GM23248 (cell line): Measurements from ENCODE around the gene SH3GL1. TPM values are rescaled to one million over a fixed set of nuclear protein-coding genes. Genes with fewer than 3 reads are reported as not detected.

Source experiments
- DNase-seq: peaks from one replicate; pipeline ENCODE4 v3.0.0-alpha.2; 2015
- H2AFZ ChIP-seq: fragments of 200-600 bp; sonication (generic); 2 replicates; pipeline ENCODE4 v1.6.1; 2016; ENCODE audit warnings: antibody characterized with exemption
- H3F3A ChIP-seq: fragments of 200-600 bp; sonication (generic); 2 replicates; pipeline ENCODE4 v1.6.1; 2016; ENCODE audit warnings: mild to moderate bottlenecking, antibody characterized with exemption, mixed run types; ENCODE audit not compliant: insufficient read depth
- H3K27ac ChIP-seq: fragments of 200-600 bp; sonication (generic); 2 replicates; pipeline ENCODE4 v1.5.1; 2016; ENCODE audit warnings: mild to moderate bottlenecking
- H3K27me3 ChIP-seq: fragments of 200-600 bp; sonication (generic); replicated peaks from 2 replicates; pipeline ENCODE4 v1.6.1; 2016; ENCODE audit warnings: mild to moderate bottlenecking; ENCODE audit not compliant: insufficient read depth
- H3K36me3 ChIP-seq: fragments of 200-600 bp; sonication (generic); 2 replicates; pipeline ENCODE4 v1.6.1; 2016; ENCODE audit warnings: low read depth, mild to moderate bottlenecking
- H3K4me1 ChIP-seq: fragments of 200-600 bp; sonication (generic); 2 replicates; pipeline ENCODE4 v1.6.1; 2016; ENCODE audit warnings: mild to moderate bottlenecking; ENCODE audit not compliant: insufficient read depth
- H3K4me2 ChIP-seq: fragments of 200-600 bp; sonication (generic); one replicate; pipeline ENCODE4 v1.6.1; 2016; ENCODE audit warnings: mild to moderate bottlenecking; ENCODE audit not compliant: unreplicated experiment
- H3K4me3 ChIP-seq: fragments of 200-600 bp; sonication (generic); 2 replicates; pipeline ENCODE4 v1.5.1; 2016; ENCODE audit warnings: mild to moderate bottlenecking
- H3K79me2 ChIP-seq: fragments of 200-600 bp; sonication (generic); 2 replicates; pipeline ENCODE4 v1.6.1; 2016; ENCODE audit warnings: mild to moderate bottlenecking; ENCODE audit not compliant: insufficient read depth
- H3K9ac ChIP-seq: fragments of 200-600 bp; sonication (generic); 2 replicates; pipeline ENCODE4 v1.6.1; 2016; ENCODE audit warnings: mild to moderate bottlenecking
- H3K9me2 ChIP-seq: fragments of 200-600 bp; sonication (generic); 2 replicates; pipeline ENCODE4 v1.6.1; 2016; ENCODE audit warnings: mixed run types, mild to moderate bottlenecking, moderate library complexity; ENCODE audit not compliant: insufficient read depth
- H3K9me3 ChIP-seq: fragments of 200-600 bp; sonication (generic); one replicate; pipeline ENCODE4 v1.6.1; 2017; ENCODE audit warnings: low read depth
- H4K20me1 ChIP-seq: fragments of 200-600 bp; sonication (generic); 2 replicates; pipeline ENCODE4 v1.6.0; 2016; ENCODE audit not compliant: insufficient read depth
- EZH2 ChIP-seq: fragments of 200-600 bp; sonication (generic); IDR thresholded peaks from 2 replicates; pipeline ENCODE4 v1.6.1; 2018; ENCODE audit warnings: antibody characterized with exemption, mild to moderate bottlenecking; ENCODE audit not compliant: insufficient read depth, poor library complexity, severe bottlenecking
- EZH2phosphoT487 ChIP-seq: fragments of 200-600 bp; sonication (generic); IDR thresholded peaks from 2 replicates; pipeline ENCODE4 v1.6.1; 2018; ENCODE audit warnings: antibody characterized with exemption, moderate library complexity, mild to moderate bottlenecking, low read depth; ENCODE audit not compliant: insufficient read depth
- WGBS, 2 experiments: methylation state at CpG; one replicate each; pipeline ENCODE4 v1.1.6; 2015 to 2017; ENCODE audit warnings: low lambda C conversion rate in 2 of 2, low coverage in 1 of 2; ENCODE audit errors: missing lambda C conversion rate in 2 of 2; 5-methylcytosine and 5-hydroxymethylcytosine counted together
- in situ Hi-C: fragments of 300-500 bp; cut with MboI; formaldehyde crosslinking; loops from 2 replicates; pipeline ENCODE4 v1.15.0; 2020
- polyA plus RNA-seq: library from polyadenylated mRNA; unstranded; fragments of >200 nt; fragmentation: Nextera tagmentation; extraction: Ambion mirVana; gene quantifications from 2 replicates; pipeline ENCODE4 v1.2.1, GENCODE V29; 2016
- total RNA-seq: library from RNA; depleted of rRNA; stranded (reverse); fragments of >200 nt; shearing (Covaris generic); gene quantifications from 2 replicates; pipeline ENCODE4 v1.2.3, GENCODE V29; 2014

Gene SH3GL1
- total and polyA plus RNA-seq, 2 experiments from 2014 or later, result 141 to 151 TPM

DNA sequence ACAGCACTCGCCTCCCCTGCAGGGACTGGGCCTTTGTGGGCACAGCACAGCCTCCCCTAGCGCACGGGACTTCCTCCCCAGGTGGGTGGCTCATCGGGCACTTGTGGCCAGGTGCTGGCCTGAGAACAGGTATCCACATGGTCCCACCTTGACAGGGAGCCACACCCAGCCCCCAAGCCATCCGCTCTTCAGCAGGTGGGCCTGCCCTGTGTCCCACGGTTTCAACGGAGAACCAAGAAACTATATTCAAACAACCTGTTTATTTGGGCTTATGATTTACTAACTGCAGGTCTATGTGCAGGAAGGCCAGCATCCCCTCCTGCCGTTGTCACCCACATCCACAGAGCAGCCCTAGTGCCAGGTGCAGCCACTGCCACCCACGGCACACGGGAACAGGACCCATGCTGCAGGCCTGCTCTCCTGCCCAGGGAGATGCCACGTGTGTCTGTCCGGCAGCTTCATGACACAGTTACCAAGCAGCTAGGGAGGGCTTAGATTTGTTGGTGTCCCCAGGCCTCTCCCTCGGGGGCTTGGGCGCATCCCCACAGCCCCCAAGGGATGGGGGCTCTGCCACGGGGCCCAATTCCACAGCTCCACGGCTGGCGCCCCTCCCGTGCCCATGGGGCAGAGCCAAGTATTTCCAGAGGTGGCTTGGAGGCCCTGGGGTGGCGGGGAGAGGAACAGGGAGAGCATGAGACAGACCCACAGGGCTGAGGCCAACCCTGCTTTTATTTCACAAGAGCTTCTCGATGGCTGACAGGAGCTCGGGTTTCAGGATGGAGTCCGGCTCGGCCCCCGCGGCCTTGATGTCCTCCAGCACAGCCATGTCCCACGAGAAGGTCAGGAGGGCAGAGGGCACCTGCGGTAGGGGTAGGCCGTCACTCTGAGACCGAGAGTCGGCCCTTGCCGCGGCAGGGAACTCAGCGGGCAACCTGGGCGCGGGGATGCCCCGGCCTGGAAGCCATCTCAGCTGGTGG is 44.7 kb upstream of the SH3GL1 start:
- WGBS, 2 experiments, result 78% methylated on average over 34 to 36 of the region's 36 CpGs

DNA sequence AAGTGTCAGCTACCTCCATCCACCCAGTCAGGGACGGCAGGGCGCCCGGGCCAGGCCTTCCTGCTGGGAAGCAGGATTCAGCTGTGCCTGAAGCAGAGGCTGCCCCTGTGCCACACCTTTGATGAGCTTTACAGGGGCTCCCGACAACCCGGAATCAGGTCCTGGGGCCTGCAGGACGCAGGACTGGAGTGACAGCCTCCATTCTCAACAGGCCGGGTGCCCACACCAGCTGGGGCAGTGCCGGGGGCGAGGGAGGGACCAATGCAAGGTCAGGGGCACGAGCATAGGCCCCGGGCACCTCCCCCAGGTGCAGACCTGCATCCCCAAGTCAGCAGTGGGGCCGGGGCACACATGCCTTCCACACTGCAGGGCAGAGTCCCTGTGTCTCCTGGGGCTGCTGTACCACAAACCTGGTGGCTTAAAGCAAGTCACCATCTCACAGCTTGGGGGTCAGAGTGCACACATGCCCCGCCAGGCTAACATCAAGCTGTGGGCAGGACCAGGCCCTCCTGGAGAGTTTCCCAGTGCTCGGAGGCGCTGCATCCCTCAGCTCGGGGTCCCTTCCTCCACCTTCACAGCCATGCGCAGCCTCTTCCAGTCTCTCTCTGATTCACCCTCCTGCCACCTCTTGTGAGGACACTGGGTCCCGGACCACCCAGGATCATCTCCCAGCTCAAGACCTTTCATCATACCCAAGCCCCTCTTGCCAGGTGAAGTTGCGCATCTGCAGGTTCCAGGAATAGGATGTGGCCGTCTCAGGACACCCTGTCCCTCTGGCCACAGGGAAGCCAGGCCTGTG is 43.8 kb upstream of the SH3GL1 start:
- H3K4me2 ChIP-seq, result no peak overlapping the region
- peaks cover 5% of the 10 kb centered on the region; the same call in 1 of the 2 replicates for H3K79me2 ChIP-seq
- no peaks in the 10 kb centered on the region for H3K4me1 ChIP-seq
- WGBS, 2 experiments, result 83 to 85% methylated on average over 16 to 17 of the region's 20 CpGs
- in situ Hi-C loops, result no loop called here
- no peak overlapping the region for H3K27ac ChIP-seq
- no peaks in the 10 kb centered on the region for H4K20me1 ChIP-seq
- H3K27me3 ChIP-seq, result no peaks in the 10 kb centered on the region
- no peaks in the 10 kb centered on the region for H3K9me2 ChIP-seq
- H3K4me3 ChIP-seq, result no peak overlapping the region
- H3K36me3 ChIP-seq, result peaks cover 2% of the 10 kb centered on the region; the same call in 1 of the 2 replicates
- TF ChIP-seq EZH2 (no peak), EZH2phosphoT487 (no peak)
- DNase-seq, result no peak
- H3K9ac ChIP-seq, result no peak overlapping the region
- no peaks in the 10 kb centered on the region for H3K9me3 ChIP-seq
- H3F3A ChIP-seq, result no peaks in the 10 kb centered on the region
- H2AFZ ChIP-seq, result no peak overlapping the region

More for the DNA sequence above, 44.7 kb upstream of the SH3GL1 start:
- Histone ChIP-seq H3K27me3 (no peaks in the 10 kb centered on the region), H3K4me2 (no peak overlapping the region), H2AFZ (no peak overlapping the region), H3K9me2 (no peaks in the 10 kb centered on the region), H3K79me2 (peaks cover 12% of the 10 kb centered on the region), H4K20me1 (no peaks in the 10 kb centered on the region), H3F3A (no peaks in the 10 kb centered on the region; the same call in 1 of the 2 replicates), H3K4me3 (no peak overlapping the region), H3K9ac (no peak overlapping the region), H3K36me3 (peaks cover 8% of the 10 kb centered on the region; the same call in 1 of the 2 replicates), H3K27ac (no peak overlapping the region), H3K4me1 (no peaks in the 10 kb centered on the region), H3K9me3 (no peaks in the 10 kb centered on the region)
- no peak for DNase-seq
- TF ChIP-seq EZH2 (no peak), EZH2phosphoT487 (no peak)
- in situ Hi-C loops, result no loop called here

DNA sequence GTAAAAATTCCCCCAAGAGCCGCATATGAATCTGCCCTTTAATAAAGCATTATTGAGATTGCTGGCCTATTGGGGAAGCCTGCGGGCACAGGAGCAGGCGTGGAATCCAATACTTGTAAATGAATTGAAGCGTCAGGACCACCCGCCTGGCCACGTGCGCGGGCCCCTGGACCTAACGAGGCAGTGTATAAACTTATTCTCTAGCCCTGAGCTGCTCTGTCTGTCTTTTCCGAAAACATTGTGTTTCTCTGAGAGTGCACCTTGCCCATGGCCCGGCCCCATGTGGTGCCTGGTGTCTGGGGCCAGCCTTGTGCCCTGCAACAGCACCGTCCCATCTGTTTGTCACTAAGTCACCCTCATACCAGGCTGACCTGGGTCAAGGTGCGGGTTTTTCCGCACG is 42.8 kb upstream of the SH3GL1 start:
- Histone ChIP-seq H4K20me1 (no peaks in the 10 kb centered on the region), H3K9ac (no peak overlapping the region), H3K9me2 (no peaks in the 10 kb centered on the region), H3F3A (no peaks in the 10 kb centered on the region), H3K4me1 (no peaks in the 10 kb centered on the region), H3K4me3 (no peak overlapping the region), H3K36me3 (no peaks in the 10 kb centered on the region; the same call in 1 of the 2 replicates), H3K27me3 (no peaks in the 10 kb centered on the region), H3K4me2 (no peak overlapping the region), H3K27ac (no peak overlapping the region), H3K79me2 (no peaks in the 10 kb centered on the region), H2AFZ (no peak overlapping the region), H3K9me3 (no peaks in the 10 kb centered on the region)
- WGBS, 2 experiments, result 83 to 85% methylated on average over 15 of the region's 15 CpGs
- TF ChIP-seq EZH2phosphoT487, result no peak
- no peak for DNase-seq
- in situ Hi-C loops, result no loop called here

DNA sequence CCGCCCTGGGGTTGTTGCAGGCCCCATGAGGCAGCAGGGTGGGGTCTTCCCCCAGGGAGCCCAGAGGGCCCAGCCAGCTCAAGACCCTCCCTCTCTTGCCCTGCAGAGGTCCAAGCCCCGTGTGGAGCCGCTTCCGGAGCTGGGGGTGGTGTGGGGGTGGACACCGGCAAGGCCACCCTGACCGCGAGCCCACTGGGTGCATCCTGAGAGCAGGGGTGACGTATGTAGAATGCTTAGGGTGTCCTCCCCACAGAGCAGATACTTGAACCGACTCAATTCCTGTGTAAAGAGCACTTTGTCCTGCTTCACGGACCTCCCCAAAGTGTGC is 42.4 kb upstream of the SH3GL1 start:
- H3K27me3 ChIP-seq, result no peaks in the 10 kb centered on the region
- H3F3A ChIP-seq, result no peaks in the 10 kb centered on the region
- DNase-seq, result no peak
- H4K20me1 ChIP-seq, result no peaks in the 10 kb centered on the region
- H3K36me3 ChIP-seq, result no peaks in the 10 kb centered on the region; the same call in 1 of the 2 replicates
- WGBS, 2 experiments, result 93 to 99% methylated on average over 7 to 10 of the region's 10 CpGs
- H3K4me2 ChIP-seq, result no peak overlapping the region
- H2AFZ ChIP-seq, result no peak overlapping the region
- H3K9me3 ChIP-seq, result no peaks in the 10 kb centered on the region
- H3K4me3 ChIP-seq, result no peak overlapping the region
- no peaks in the 10 kb centered on the region for H3K79me2 ChIP-seq
- TF ChIP-seq EZH2, result no peak
- no peak for TF ChIP-seq EZH2phosphoT487
- H3K4me1 ChIP-seq, result no peaks in the 10 kb centered on the region
- no peaks in the 10 kb centered on the region for H3K9me2 ChIP-seq
- H3K9ac ChIP-seq, result no peak overlapping the region
- in situ Hi-C loops, result no loop called here
- no peak overlapping the region for H3K27ac ChIP-seq
